GM18511 (cell line): ENCODE results near the gene CLEC19A.

Source experiments
- ATAC-seq: cut with Tn5 transposase; IDR thresholded peaks from one replicate; pipeline ENCODE4 v1.9.1; 2021; ENCODE audit warnings: mild to moderate bottlenecking, moderate library complexity; ENCODE audit not compliant: unreplicated experiment

Gene CLEC19A

DNA sequence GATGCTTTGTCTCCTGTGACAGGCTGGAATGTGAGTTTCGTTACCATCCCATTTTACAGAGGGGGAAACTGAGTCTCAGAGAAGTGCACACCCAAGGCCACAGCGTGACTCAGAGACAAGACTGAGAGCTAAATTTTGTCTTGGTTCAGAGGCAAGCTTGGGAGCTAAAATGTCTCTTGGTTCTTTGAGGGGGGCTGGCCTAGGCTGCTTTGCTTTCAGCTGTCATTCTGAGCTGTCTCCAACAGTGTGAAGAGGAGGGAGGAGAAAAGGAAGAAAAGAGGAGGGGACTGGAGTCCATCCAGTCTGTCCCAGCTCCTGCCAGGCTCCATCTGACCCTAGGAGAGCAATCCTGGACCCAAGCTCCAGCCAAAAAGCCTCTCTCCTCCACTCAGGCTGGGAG lies at the start of gene CLEC19A:
Gene CLEC19A (plus strand): TSS at position 301 of the 400 bp plus-strand sequence. CDS start 121 bp downstream, outside the sequence.
- no peak for ATAC-seq

- no peak for ATAC-seq
Observed at GRCh38 chr16:19235886-19236285, 49.6 kb upstream of the CLEC19A start.

GRCh38 chr16:19236561-19237209 lies 48.8 kb upstream of the CLEC19A start:
- no peak for ATAC-seq

- no peak for ATAC-seq
Observed at GRCh38 chr16:19238406-19238805, 47.1 kb upstream of the CLEC19A start.

DNA sequence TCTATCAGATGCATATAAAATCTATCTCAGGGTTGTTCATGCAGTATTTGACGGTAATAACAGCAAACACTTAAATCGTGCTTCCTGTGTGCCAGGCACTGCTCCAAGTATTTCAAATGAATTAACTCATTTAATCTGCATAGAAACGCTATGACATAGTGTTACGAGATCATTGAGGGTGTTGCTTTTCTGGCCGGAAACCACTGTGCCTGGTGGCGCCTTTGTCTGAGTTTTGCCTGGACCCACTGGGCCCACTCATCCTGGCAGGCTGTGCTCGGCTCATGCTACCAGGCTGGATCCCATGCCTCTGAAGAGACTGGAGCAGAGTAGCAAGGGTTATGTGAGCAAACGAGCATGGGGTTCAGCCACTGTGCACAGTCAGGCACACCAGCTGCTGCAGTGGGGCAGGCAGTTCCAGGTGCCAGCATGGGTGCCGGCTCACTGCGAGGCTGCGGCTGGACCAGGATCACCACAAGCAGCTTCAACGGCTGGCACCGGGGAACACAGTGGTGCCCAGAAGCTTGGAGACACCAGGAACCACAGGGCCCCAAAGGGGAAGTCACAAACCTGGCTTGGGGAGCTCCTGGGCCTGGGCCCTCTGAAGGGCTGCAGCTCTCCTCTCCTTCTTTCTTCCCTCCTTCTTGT lies 45.9 kb upstream of the CLEC19A start:
- no peak for ATAC-seq

DNA sequence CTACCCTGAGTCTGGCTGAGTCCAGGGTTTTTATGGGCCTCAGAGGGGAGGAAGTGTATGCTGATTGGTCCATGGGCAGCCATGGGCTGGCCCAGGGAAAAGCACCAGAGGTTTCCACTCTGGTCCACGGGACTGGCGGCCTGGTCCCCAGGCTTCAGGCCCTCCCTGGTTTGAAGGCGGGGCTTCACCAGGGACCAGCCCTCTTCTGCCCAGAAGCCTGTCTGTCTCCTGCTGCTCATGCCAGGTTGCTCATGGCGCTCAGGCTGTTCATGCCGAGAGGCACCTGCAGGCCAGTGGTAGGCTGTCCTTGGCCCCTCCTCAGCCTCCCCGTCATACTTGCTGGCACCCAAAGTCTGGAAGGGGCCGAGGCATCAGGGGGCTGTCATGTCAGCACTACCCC lies 45.0 kb upstream of the CLEC19A start:
- no peak for ATAC-seq

DNA sequence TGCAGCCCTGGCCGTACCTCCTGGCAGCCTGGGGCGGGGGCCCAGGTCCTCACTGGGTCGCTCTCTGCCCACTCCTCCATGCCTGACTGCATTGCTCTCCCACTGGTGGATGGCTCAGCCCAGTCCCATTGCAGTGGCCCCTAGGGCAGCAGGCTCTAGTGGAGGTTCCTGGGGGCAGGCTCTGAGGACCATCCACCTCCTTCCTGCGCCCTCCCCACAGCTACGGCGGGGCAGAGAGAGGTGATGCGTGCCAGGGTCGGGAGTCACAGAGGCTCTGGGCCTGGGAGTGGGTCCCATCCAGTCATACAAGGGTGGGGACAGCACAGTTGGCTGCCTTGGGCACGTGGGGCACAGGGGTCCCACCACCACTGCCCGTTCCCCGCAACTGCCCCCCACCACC lies 44.0 kb upstream of the CLEC19A start:
- no peak for ATAC-seq

- no peak for ATAC-seq
Observed at GRCh38 chr16:19242186-19242585, 43.3 kb upstream of the CLEC19A start.

DNA sequence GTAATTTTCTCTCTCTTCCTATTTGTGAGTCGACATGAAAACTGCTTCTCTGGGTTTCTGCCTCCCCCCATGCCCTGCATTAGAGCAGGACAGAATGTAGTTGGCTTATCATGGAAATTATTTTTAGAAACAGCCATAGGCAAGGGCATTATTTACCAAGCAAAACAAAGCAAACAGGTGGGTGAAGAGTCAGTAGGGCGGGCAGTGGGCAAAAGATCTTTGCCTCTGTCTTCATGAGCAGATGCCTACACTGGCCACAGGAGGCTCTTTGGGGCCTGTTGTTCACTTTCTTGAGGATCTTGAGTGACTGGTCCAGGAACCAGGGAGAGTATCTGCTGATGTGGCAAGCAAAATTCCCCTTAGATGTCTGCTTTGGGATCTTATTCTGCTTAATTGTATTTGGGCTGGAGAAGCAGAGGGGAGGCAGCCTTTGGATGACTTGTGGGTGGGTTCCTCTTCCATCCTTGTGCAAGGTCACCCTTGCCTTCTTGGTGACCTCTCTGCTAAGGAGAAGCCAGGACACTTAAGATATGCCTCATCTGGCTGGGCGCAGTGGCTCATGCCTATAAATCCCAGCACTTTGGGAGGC lies 42.5 kb upstream of the CLEC19A start:
- ATAC-seq = no peak

GRCh38 chr16:19245326-19245925 lies 40.1 kb upstream of the CLEC19A start:
- no peak for ATAC-seq

DNA sequence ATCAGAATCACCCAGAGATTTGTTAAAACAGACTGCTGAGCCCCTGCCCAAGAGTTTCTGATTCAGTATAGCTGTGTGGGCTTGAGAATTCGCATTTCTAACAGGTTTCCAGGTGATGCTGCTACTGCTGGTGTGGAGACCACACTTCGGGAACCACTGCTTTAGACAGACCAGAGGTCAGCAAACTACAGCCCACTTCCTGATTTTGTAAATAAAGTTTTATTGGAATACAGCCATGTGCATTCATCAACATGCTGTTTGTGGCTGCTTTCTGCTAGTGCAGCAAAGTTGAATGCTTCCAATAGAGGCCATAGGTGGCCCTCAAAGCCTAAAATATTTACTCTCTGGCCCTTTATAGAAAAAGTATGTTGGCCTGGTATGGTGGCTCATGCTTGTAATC lies 32.6 kb upstream of the CLEC19A start:
- no peak for ATAC-seq

DNA sequence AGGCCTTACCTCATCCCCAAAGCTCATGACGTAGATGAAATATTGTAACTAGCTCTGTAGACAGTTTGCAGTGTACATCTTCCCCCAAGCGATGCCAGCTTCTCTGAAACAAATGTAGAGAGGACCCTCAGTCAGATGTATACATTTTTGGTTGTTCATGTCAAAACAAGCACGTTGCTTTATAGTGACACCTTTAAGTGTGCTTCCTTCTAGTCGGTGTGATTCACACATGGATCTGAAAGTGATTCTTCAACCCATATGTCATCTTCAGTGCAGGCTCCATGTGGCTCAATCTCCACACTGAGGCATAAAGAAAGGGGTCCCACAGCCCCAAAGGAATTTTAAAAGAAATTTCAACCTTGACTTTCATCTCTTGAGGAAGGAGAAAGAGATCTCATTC lies 30.9 kb upstream of the CLEC19A start:
- no peak for ATAC-seq

DNA sequence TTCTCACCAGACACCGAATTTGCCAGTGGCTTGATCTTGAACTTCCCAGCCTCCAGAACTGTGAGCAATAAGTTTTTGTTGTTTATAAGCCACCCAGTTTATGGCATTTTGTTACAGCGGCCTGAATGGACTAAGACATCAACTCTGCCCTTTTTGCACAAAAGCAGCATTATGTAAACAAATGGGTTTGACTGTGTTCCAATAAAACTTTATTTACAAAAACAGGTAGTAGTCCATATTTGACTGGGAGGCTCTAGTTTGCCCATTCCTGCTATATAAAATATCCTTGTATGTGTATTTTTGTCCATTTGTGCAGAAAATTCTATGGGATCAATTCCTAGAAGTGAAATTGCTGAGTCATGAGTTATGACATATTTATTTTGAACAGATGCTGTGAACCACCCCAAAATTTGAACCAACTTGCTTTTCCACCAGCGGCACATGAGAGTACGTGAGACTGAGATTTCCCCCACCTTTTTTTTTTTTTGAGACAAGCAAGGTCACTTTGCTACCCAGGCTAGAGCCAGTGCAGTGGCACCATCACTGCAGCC lies 21.3 kb upstream of the CLEC19A start:
- ATAC-seq = no peak

DNA sequence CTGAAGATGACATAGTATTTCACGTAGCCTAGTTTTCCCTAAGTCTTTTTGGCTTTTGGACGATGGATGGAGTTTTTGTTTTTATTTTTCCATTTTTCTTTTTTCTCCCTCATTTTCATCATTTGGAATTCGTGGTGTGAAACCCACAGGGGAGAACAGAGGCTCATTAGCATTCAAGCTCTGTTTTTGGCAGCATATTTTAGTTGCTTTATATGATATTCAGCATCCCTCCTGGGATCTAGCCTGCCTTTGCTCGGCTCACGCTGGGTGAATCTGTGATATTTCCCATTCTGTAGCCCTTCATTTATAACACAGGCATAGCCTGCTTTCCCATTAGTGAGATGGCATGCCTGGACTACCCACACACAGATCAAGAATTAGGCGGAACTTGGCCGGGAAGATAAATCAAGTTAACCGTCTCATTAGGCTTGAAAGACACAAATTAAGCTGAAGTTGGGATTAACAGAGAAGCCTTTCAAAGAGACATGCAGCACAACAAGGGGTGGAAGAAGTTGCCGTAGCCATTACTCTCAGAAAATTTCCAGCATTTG lies 20.1 kb upstream of the CLEC19A start:
- ATAC-seq = no peak

DNA sequence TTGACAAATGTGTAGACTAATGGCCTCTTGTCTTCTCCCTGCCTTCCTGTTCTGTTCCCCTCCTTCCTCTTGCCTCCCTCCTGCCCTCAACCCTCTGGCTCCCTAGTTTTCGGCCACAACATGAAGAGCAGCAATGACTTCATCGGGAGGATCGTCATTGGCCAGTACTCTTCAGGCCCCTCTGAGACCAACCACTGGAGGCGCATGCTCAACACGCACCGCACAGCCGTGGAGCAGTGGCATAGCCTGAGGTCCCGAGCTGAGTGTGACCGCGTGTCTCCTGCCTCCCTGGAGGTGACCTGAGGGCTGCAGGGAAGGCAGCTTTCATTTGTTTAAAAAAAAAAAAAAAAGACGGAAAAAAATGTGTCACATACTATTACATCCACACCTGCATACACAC lies 18.8 kb upstream of the CLEC19A start:
- no peak for ATAC-seq

DNA sequence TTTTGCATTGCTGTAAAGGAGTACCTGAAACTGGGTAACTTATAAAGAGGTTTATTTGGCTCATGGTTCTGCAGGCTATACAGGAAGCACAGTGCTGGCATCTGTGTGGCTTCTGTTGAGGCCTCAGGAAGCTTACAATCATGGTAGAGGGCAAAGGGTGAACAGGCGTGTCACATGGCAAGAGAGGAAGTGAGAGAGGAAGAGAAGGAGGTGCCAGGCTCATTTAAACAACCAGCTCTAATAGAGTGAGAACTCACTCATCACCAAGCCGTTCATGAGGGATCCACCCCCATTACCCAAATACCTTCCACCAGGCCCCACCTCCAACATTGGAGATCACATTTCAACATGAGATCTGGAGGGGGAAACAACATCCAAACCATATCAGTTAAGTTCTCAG lies 16.4 kb upstream of the CLEC19A start:
- no peak for ATAC-seq

DNA sequence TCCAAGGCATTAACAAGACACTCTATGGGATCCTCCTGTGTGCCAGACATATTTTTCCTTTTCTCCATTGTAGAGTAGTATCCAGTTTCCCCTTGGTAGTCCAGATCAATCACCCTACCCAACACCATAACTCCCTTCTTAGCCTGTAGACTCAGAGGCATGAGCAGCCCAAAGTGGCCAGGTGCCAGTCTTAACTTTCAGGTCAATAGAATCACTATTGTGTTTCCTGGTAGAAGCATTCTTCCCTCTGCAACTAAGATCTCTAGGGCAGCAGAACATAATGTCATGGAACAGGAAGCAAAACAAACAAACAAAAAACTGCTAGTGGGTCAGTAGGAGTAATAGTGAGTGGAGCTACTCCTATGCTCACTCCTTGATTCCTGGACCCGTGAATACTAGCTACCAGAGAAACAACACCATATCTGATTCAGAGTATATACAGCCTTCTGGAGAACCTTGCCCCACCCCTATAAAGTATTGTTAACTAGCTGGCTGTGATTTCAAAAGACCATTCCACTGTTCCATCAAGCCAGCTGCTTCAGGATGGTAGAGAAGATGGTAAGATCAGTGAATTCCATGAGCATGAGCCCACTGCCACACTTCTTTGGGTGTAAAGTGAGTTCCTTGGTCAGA lies 11.2 kb upstream of the CLEC19A start:
- no peak for ATAC-seq

DNA sequence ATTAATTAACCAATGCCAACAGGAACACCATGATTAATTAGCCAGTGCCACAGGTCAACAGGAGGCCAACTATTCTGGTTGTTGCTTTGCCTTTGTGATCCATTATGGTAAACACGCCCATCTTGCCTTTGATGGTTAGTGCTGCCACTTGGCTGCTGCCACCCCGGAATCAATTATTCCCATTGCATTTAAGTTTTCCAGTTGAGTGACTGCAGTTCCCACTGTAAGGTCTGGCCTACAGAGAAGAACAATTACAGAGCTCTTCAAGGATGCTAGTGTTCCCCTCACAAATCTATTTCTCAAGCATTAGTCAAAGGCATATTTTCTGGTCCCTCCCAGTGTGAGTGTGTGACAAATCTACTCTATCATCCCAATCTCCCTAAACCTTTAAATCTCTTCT lies 7.1 kb upstream of the CLEC19A start:
- no peak for ATAC-seq

DNA sequence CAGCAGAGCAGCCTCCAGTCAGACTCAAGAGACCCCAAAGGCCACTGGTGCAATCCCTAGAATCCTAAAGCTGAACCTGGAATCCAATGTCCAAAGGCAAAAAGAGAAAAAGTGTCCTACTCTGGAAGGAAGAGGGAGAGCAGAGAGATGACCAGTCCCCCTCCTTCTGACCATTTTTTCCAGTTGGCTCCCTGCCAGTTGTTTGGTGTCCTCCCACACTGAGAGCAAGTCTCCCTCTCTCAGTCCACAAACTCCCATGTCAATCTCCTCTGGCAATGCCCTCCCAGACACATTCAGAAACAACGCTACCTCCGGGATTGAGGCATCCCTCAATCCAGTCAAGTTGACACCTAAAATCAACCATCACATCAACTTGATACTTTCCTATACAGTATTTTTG lies 4.3 kb upstream of the CLEC19A start:
- no peak for ATAC-seq

- no peak for ATAC-seq
Observed at GRCh38 chr16:19282101-19282500, 3.4 kb upstream of the CLEC19A start.

- no peak for ATAC-seq
Observed at GRCh38 chr16:19283637-19284036, 1.9 kb upstream of the CLEC19A start.
